ENCODE results near the gene VDAC1. TPM values are rescaled to one million over a fixed set of nuclear protein-coding genes. Genes with fewer than 3 reads are reported as not detected.
A peak's percentile ranks its signal among the peaks of the same experiment; 100 is the strongest.

Gene VDAC1
- total RNA-seq = 158 and 164 TPM in 2 replicates

- Mint-ChIP-seq H3K36me3 (ENCODE audit: low read depth) (peaks cover 21% of the 10 kb centered on the region), H3K27ac (peak within 1 kb of the TSS; percentile 93), H3K9me3 (no peaks in the 10 kb centered on the region), H3K4me3 (peak within 1 kb of the TSS; percentile 92), H3K4me1 (peaks cover 38% of the 10 kb centered on the region), H3K27me3 (no peaks in the 10 kb centered on the region)
- POLR2A ChIA-PET = interaction anchor here (0.6 to 2.7 kb wide), 20 partner anchors 9 to 1635 kb away, joined by 3 to 15 read pairs (median 6); partner anchors contain the start of genes C5orf15, HSPA4 and PPP2CA
- ATAC-seq (ENCODE audit: low read depth) (peak; percentile 82), DNase-seq (peak; percentile 81)
- intact Hi-C loops (cut with micrococcal nuclease) = loop anchor here (1.0 to 10.0 kb wide), 8 partner anchors 26 to 954 kb away; partner anchors contain the start of genes C5orf15, CAMLG and SAR1B
- CTCF ChIA-PET = interaction anchor here (0.9 to 2.8 kb wide), 3 partner anchors 35 to 581 kb away, joined by 3 to 19 read pairs (median 3); no protein-coding TSS in a partner anchor
- TF ChIP-seq CTCF (IDR thresholded peaks at IDR 0.05) = no peak
Observed at GRCh38 chr5:134004626-134005416, at the start of gene VDAC1. Gene VDAC1, minus strand, starts transcription at chr5:134004975. Its CDS starts 11,963 bp downstream, at chr5:133993012.

- ChIA-PET CTCF (interaction anchor here (0.7 kb wide), 1 partner anchor 93 kb away, joined by 3 read pairs; no protein-coding TSS in a partner anchor), POLR2A (interaction anchor here (0.6 kb wide), 1 partner anchor 30 kb away, joined by 3 read pairs; no protein-coding TSS in a partner anchor)
- Mint-ChIP-seq H3K9me3 (no peaks in the 10 kb centered on the region), H3K27ac (no peak overlapping the region), H3K27me3 (no peaks in the 10 kb centered on the region), H3K4me1 (peaks cover 7% of the 10 kb centered on the region), H3K4me3 (no peak overlapping the region), H3K36me3 (ENCODE audit: low read depth) (no peaks in the 10 kb centered on the region)
- no peak for TF ChIP-seq CTCF (IDR thresholded peaks at IDR 0.05)
- ATAC-seq (ENCODE audit: low read depth) = no peak
- intact Hi-C loops (cut with micrococcal nuclease) = no loop called here
- DNase-seq = no peak
Observed at GRCh38 chr5:134053840-134054338, 49.1 kb upstream of the VDAC1 start.

GRCh38 chr5:134053314-134053839, 48.6 kb upstream of the VDAC1 start:
- Mint-ChIP-seq H3K9me3 (no peaks in the 10 kb centered on the region), H3K36me3 (ENCODE audit: low read depth) (no peaks in the 10 kb centered on the region), H3K27ac (no peak overlapping the region), H3K4me1 (peaks cover 7% of the 10 kb centered on the region), H3K4me3 (no peak overlapping the region), H3K27me3 (no peaks in the 10 kb centered on the region)
- ATAC-seq (ENCODE audit: low read depth) (no peak), DNase-seq (no peak)
- CTCF ChIA-PET = interaction anchor here (0.7 kb wide), 1 partner anchor 93 kb away, joined by 3 read pairs; no protein-coding TSS in a partner anchor
- intact Hi-C loops (cut with micrococcal nuclease) = no loop called here
- TF ChIP-seq CTCF (IDR thresholded peaks at IDR 0.05) = no peak
- POLR2A ChIA-PET = no interaction called here

- no peak overlapping the region for H3K27ac Mint-ChIP-seq
Observed at GRCh38 chr5:134051305-134051704, 46.5 kb upstream of the VDAC1 start.

More at GRCh38 chr5:134051305-134051704, 46.5 kb upstream of the VDAC1 start:
- DNase-seq = no peak
- intact Hi-C loops (cut with micrococcal nuclease) = no loop called here
- H3K27me3 Mint-ChIP-seq = no peaks in the 10 kb centered on the region
- H3K36me3 Mint-ChIP-seq (ENCODE audit: low read depth) = no peaks in the 10 kb centered on the region
- ChIA-PET POLR2A (interaction anchor here (1.1 kb wide), 1 partner anchor 49 kb away, joined by 3 read pairs; no protein-coding TSS in a partner anchor), CTCF (interaction anchor here (0.9 kb wide), 1 partner anchor 12 kb away, joined by 3 read pairs; no protein-coding TSS in a partner anchor)
- no peaks in the 10 kb centered on the region for H3K9me3 Mint-ChIP-seq
- TF ChIP-seq CTCF (IDR thresholded peaks at IDR 0.05) = no peak
- ATAC-seq (ENCODE audit: low read depth) = no peak
- peaks cover 7% of the 10 kb centered on the region for H3K4me1 Mint-ChIP-seq
- no peak overlapping the region for H3K4me3 Mint-ChIP-seq

All from activated B cell treated with CpG ODN at 0.5 μM for 24 hours (primary cell).